ENCODE measurements around the gene ECEL1.

GRCh38 chr2:232526372-232526941 is 38.8 kb upstream of the ECEL1 start:
- TF ChIP-seq, protein P1, sequence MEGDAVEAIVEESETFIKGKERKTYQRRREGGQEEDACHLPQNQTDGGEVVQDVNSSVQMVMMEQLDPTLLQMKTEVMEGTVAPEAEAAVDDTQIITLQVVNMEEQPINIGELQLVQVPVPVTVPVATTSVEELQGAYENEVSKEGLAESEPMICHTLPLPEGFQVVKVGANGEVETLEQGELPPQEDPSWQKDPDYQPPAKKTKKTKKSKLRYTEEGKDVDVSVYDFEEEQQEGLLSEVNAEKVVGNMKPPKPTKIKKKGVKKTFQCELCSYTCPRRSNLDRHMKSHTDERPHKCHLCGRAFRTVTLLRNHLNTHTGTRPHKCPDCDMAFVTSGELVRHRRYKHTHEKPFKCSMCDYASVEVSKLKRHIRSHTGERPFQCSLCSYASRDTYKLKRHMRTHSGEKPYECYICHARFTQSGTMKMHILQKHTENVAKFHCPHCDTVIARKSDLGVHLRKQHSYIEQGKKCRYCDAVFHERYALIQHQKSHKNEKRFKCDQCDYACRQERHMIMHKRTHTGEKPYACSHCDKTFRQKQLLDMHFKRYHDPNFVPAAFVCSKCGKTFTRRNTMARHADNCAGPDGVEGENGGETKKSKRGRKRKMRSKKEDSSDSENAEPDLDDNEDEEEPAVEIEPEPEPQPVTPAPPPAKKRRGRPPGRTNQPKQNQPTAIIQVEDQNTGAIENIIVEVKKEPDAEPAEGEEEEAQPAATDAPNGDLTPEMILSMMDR (IDR thresholded peaks at IDR 0.05), result no peak
- no peak for TF ChIP-seq POLR2A (IDR thresholded peaks at IDR 0.05)
